ENCODE results near the gene FAM53A.

FAM53A gene

GRCh38 chr4:1636490-1637211 lies 47.5 kb downstream of the FAM53A start:
- DNase-seq, result no peak

- no peak for DNase-seq
These were observed 48.6 kb downstream of the FAM53A start for GRCh38 chr4:1635464-1635863.

GRCh38 chr4:1633993-1634392 lies 50.1 kb downstream of the FAM53A start:
- no peak for DNase-seq

- no peak for DNase-seq
These were observed 51.7 kb downstream of the FAM53A start for GRCh38 chr4:1632109-1633104.

GRCh38 chr4:1631136-1631535 lies 53.0 kb downstream of the FAM53A start:
- DNase-seq, result no peak

GRCh38 chr4:1630266-1630665 lies 53.8 kb downstream of the FAM53A start:
- DNase-seq, result no peak

- no peak for DNase-seq
These were observed 54.4 kb downstream of the FAM53A start for GRCh38 chr4:1629699-1630083.

- DNase-seq, result peak; percentile 71
These were observed 55.0 kb downstream of the FAM53A start for GRCh38 chr4:1628892-1629698.

GRCh38 chr4:1627417-1628313 lies 56.4 kb downstream of the FAM53A start:
- no peak for DNase-seq

GRCh38 chr4:1626941-1627340 lies 57.2 kb downstream of the FAM53A start:
- no peak for DNase-seq

- no peak for DNase-seq
These were observed 58.0 kb downstream of the FAM53A start for GRCh38 chr4:1626151-1626550.

- no peak for DNase-seq
These were observed 58.4 kb downstream of the FAM53A start for GRCh38 chr4:1625600-1626138.

GRCh38 chr4:1624519-1624910 lies 59.6 kb downstream of the FAM53A start:
- no peak for DNase-seq

- DNase-seq, result no peak
These were observed 60.1 kb downstream of the FAM53A start for GRCh38 chr4:1623821-1624518.

- no peak for DNase-seq
These were observed 60.7 kb downstream of the FAM53A start for GRCh38 chr4:1623400-1623799.

GRCh38 chr4:1622956-1623355 lies 61.2 kb downstream of the FAM53A start:
- no peak for DNase-seq

GRCh38 chr4:1622238-1622637 lies 61.9 kb downstream of the FAM53A start:
- no peak for DNase-seq

GRCh38 chr4:1621526-1621925 lies 62.6 kb downstream of the FAM53A start:
- DNase-seq, result no peak

- DNase-seq, result no peak
These were observed 64.9 kb downstream of the FAM53A start for GRCh38 chr4:1619151-1619672.

GRCh38 chr4:1618438-1618837 lies 65.7 kb downstream of the FAM53A start:
- no peak for DNase-seq

- no peak for DNase-seq
These were observed 67.6 kb downstream of the FAM53A start for GRCh38 chr4:1616557-1616930.

Measured in activated CD4-positive, alpha-beta T cell treated with anti-CD3 and anti-CD28 coated beads, Interleukin-2, Interleukin-6, amounts not matched to agents 100 ng/mL and 50 ng/mL, durations not matched to agents 16 hours and 8 hours (primary cell).